ENCODE measurements around the gene SP110.

Gene SP110

DNA sequence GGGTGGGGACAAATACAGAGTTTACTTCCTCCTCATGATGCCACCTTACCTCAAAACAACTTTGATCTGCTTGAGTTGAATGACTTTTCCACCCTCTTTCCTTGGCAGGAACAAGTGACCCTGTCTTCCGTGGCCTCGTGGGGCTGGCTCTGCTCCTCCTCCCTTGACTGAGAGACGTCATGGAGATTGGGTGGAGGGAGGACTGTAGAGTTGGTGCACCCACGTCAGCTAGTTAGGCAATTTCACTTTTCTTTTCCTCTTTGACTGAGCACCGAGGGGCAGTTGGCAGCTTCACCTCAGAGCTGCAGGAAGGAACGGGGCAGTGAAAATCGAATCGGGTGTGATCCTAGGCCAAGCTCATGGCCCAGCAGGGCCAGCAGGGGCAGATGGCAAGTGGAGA, 5.7 kb upstream of the SP110 start, which contains the start of gene SP140:
SP140 (plus strand) TSS at position 251 of the 400 bp plus-strand sequence; CDS start at position 360, 109 bp downstream.
- Histone ChIP-seq H3K4me1 (ENCODE audit: control insufficient read depth, insufficient read depth, low read length) (no peaks in the 10 kb centered on the region), H3K9me3 (ENCODE audit: control insufficient read depth, insufficient read depth, low read depth, low read length) (no peaks in the 10 kb centered on the region), H3K36me3 (ENCODE audit: control insufficient read depth in 2 of 2, insufficient read depth in 1 of 2, low read length in 2 of 2) (no peaks in the 10 kb centered on the region), H3K27ac (ENCODE audit: extremely low read depth, low read depth, low read length) (no peak within 1 kb of the TSS), H3K4me3 (ENCODE audit: low read depth, low read length) (no peak within 1 kb of the TSS)
- CTCF ChIA-PET, result no interaction called here
- TF ChIP-seq ZNF560 (tag by site-specific recombination; IDR thresholded peaks at IDR 0.05; ENCODE audit: borderline replicate concordance), result no peak
- no peak for TF ChIP-seq ZNF274 (IDR thresholded peaks at IDR 0.05; ENCODE audit: low read length)
- no peak for TF ChIP-seq ZNF274 (tag by site-specific recombination; IDR thresholded peaks at IDR 0.05; ENCODE audit: borderline replicate concordance)
- no peak for TF ChIP-seq GLI4 (tag by site-specific recombination; IDR thresholded peaks at IDR 0.05)
- no peak for TF ChIP-seq REPIN1 (tag by site-specific recombination; IDR thresholded peaks at IDR 0.05; ENCODE audit: low read depth)
- no peak for TF ChIP-seq ZNF426 (tag by site-specific recombination; IDR thresholded peaks at IDR 0.05)
- POLR2A ChIA-PET, result no interaction called here

DNA sequence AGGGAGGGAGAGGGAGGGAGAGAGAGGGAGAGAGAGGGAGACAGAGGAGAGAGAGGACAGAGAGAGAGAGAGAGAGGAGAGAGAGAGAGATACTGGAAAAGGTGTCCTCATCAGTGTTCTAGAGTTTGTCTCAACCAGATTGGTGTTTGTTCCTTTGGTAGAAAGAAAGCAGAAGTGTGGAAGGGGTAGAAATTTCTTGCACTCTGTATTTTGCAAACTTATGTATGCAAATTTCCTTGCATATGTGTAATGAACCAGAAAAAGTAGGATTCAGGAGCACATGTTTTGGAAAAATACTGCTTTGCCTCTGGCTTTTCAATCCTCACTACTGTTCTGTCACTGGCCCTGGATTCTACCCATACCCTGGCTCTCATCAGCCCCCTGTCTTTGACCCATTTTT, 4.7 kb upstream of the SP110 start:
- CTCF ChIA-PET, result no interaction called here
- Histone ChIP-seq H3K4me3 (ENCODE audit: low read depth, low read length) (no peak overlapping the region), H3K9me3 (ENCODE audit: control insufficient read depth, insufficient read depth, low read depth, low read length) (no peaks in the 10 kb centered on the region), H3K36me3 (ENCODE audit: control insufficient read depth in 2 of 2, insufficient read depth in 1 of 2, low read length in 2 of 2) (no peaks in the 10 kb centered on the region), H3K4me1 (ENCODE audit: control insufficient read depth, insufficient read depth, low read length) (no peaks in the 10 kb centered on the region), H3K27ac (ENCODE audit: extremely low read depth, low read depth, low read length) (no peak overlapping the region)
- POLR2A ChIA-PET, result no interaction called here
- TF ChIP-seq ZNF37A (tag by site-specific recombination; IDR thresholded peaks at IDR 0.05) (no peak), ZNF350 (tag by site-specific recombination; IDR thresholded peaks at IDR 0.05) (no peak), ZFP41 (tag by site-specific recombination; IDR thresholded peaks at IDR 0.05; ENCODE audit: borderline replicate concordance) (no peak), ZSCAN16 (tag by site-specific recombination; IDR thresholded peaks at IDR 0.05) (no peak), ZNF404 (tag by site-specific recombination; IDR thresholded peaks at IDR 0.05) (no peak), BCL11B (tag by site-specific recombination; IDR thresholded peaks at IDR 0.05; ENCODE audit: low read depth) (no peak), HOXC10 (CRISPR knock-in tag; IDR thresholded peaks at IDR 0.05) (no peak), ZNF10 (tag by site-specific recombination; IDR thresholded peaks at IDR 0.05) (no peak), TRIM28 (IDR thresholded peaks at IDR 0.05; ENCODE audit: borderline replicate concordance, low read length) (no peak), YY2 (tag by site-specific recombination; IDR thresholded peaks at IDR 0.05) (no peak), BCL11A (tag by site-specific recombination; IDR thresholded peaks at IDR 0.05; ENCODE audit: low read depth) (no peak), ZNF24 (tag by site-specific recombination; IDR thresholded peaks at IDR 0.05) (no peak), IKZF3 (tag by site-specific recombination; IDR thresholded peaks at IDR 0.05) (no peak), ZNF274 (IDR thresholded peaks at IDR 0.05; ENCODE audit: low read length) (no peak), ZNF274 (tag by site-specific recombination; IDR thresholded peaks at IDR 0.05; ENCODE audit: borderline replicate concordance) (no peak)
- TF ChIP-seq, protein P1, sequence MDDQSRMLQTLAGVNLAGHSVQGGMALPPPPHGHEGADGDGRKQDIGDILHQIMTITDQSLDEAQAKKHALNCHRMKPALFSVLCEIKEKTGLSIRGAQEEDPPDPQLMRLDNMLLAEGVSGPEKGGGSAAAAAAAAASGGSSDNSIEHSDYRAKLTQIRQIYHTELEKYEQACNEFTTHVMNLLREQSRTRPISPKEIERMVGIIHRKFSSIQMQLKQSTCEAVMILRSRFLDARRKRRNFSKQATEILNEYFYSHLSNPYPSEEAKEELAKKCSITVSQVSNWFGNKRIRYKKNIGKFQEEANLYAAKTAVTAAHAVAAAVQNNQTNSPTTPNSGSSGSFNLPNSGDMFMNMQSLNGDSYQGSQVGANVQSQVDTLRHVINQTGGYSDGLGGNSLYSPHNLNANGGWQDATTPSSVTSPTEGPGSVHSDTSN (CRISPR knock-in tag; IDR thresholded peaks at IDR 0.05), result no peak
- TF ChIP-seq, protein P2, sequence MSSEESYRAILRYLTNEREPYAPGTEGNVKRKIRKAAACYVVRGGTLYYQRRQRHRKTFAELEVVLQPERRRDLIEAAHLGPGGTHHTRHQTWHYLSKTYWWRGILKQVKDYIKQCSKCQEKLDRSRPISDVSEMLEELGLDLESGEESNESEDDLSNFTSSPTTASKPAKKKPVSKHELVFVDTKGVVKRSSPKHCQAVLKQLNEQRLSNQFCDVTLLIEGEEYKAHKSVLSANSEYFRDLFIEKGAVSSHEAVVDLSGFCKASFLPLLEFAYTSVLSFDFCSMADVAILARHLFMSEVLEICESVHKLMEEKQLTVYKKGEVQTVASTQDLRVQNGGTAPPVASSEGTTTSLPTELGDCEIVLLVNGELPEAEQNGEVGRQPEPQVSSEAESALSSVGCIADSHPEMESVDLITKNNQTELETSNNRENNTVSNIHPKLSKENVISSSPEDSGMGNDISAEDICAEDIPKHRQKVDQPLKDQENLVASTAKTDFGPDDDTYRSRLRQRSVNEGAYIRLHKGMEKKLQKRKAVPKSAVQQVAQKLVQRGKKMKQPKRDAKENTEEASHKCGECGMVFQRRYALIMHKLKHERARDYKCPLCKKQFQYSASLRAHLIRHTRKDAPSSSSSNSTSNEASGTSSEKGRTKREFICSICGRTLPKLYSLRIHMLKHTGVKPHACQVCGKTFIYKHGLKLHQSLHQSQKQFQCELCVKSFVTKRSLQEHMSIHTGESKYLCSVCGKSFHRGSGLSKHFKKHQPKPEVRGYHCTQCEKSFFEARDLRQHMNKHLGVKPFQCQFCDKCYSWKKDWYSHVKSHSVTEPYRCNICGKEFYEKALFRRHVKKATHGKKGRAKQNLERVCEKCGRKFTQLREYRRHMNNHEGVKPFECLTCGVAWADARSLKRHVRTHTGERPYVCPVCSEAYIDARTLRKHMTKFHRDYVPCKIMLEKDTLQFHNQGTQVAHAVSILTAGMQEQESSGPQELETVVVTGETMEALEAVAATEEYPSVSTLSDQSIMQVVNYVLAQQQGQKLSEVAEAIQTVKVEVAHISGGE (tag by site-specific recombination; conservative IDR thresholded peaks at IDR 0.05; ENCODE audit: low read depth), result no peak
- TF ChIP-seq, protein P3, sequence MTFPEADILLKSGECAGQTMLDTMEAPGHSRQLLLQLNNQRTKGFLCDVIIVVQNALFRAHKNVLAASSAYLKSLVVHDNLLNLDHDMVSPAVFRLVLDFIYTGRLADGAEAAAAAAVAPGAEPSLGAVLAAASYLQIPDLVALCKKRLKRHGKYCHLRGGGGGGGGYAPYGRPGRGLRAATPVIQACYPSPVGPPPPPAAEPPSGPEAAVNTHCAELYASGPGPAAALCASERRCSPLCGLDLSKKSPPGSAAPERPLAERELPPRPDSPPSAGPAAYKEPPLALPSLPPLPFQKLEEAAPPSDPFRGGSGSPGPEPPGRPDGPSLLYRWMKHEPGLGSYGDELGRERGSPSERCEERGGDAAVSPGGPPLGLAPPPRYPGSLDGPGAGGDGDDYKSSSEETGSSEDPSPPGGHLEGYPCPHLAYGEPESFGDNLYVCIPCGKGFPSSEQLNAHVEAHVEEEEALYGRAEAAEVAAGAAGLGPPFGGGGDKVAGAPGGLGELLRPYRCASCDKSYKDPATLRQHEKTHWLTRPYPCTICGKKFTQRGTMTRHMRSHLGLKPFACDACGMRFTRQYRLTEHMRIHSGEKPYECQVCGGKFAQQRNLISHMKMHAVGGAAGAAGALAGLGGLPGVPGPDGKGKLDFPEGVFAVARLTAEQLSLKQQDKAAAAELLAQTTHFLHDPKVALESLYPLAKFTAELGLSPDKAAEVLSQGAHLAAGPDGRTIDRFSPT (tag by site-specific recombination; IDR thresholded peaks at IDR 0.05), result no peak
- TF ChIP-seq, protein P4, sequence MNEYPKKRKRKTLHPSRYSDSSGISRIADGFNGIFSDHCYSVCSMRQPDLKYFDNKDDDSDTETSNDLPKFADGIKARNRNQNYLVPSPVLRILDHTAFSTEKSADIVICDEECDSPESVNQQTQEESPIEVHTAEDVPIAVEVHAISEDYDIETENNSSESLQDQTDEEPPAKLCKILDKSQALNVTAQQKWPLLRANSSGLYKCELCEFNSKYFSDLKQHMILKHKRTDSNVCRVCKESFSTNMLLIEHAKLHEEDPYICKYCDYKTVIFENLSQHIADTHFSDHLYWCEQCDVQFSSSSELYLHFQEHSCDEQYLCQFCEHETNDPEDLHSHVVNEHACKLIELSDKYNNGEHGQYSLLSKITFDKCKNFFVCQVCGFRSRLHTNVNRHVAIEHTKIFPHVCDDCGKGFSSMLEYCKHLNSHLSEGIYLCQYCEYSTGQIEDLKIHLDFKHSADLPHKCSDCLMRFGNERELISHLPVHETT (tag by site-specific recombination; IDR thresholded peaks at IDR 0.05), result no peak

Measured in HEK293 (cell line).